Heart right ventricle (tissue), 16 donors: ENCODE data around the gene RPL6. TPM values are rescaled to one million over a fixed set of nuclear protein-coding genes. Genes with fewer than 3 reads are reported as not detected.
"Not testable (repeated sequence)": the region's sequence is repeated elsewhere in the genome, so short reads cannot be mapped to it uniquely, and the experiment has no call there.

ENCODE experiments used
- ATAC-seq, 8 donors: fragments of 200-7000 bp; cut with Tn5 transposase; one replicate each; pipeline ENCODE4 v1.9.1; 2020; ENCODE audit warnings: mild to moderate bottlenecking in 8 of 8, moderate library complexity in 8 of 8, moderate number of reproducible peaks in 1 of 8
- DNase-seq, 2 donors: peaks; one replicate each; pipeline ENCODE4 v3.0.0-alpha.2; 2020
- H3K27ac ChIP-seq, 10 donors: fragments of 200-600 bp; sonication (generic) in 2 of 10; one replicate each; pipeline versions ENCODE4 v1.5.0 to v1.8.0; 2020 to 2022; ENCODE audit warnings: mild to moderate bottlenecking in 3 of 10
- H3K27me3 ChIP-seq, 7 donors: fragments of 200-600 bp; one replicate each; pipeline ENCODE4 v1.8.0; 2021 to 2022; ENCODE audit warnings: mild to moderate bottlenecking in 2 of 7
- H3K36me3 ChIP-seq, 9 donors: fragments of 200-600 bp; sonication (generic) in 1 of 9; one replicate each; pipeline versions ENCODE4 v1.5.0 to v1.8.0; 2020 to 2022; ENCODE audit warnings: mild to moderate bottlenecking in 2 of 9
- H3K4me1 ChIP-seq, 9 donors: fragments of 200-600 bp; sonication (generic) in 1 of 9; one replicate each; pipeline versions ENCODE4 v1.5.0 to v1.8.0; 2020 to 2022; ENCODE audit warnings: mild to moderate bottlenecking in 4 of 9
- H3K4me3 ChIP-seq, 10 donors: fragments of 200-600 bp; sonication (generic) in 2 of 10; one replicate each; pipeline versions ENCODE4 v1.5.0 to v1.8.0; 2020 to 2022; ENCODE audit warnings: mild to moderate bottlenecking in 7 of 10, moderate library complexity in 2 of 10
- H3K9me3 ChIP-seq, 11 donors: fragments of 200-600 bp in 10 of 11; sonication (generic) in 2 of 11; one replicate each; pipeline versions ENCODE4 v1.5.0 to v1.8.0; 2013 to 2022; ENCODE audit warnings: mild to moderate bottlenecking in 2 of 11, control low read depth in 1 of 11, moderate library complexity in 1 of 11
- CTCF ChIP-seq, 9 donors: fragments of 200-600 bp; sonication (generic) in 2 of 9; IDR thresholded peaks; one replicate each; pipeline versions ENCODE4 v1.5.0 to v1.8.0; 2021 to 2022; ENCODE audit warnings: antibody characterized with exemption in 9 of 9, mild to moderate bottlenecking in 5 of 9, moderate library complexity in 1 of 9
- WGBS, 2 donors: extraction: QIAGEN DNeasy Blood & Tissue Kit; methylation state at CpG; one replicate each; pipeline ENCODE4 v1.1.7; 2013; ENCODE audit warnings: inconsistent platforms in 1 of 2; 5-methylcytosine and 5-hydroxymethylcytosine counted together
- intact Hi-C, 10 donors: fragments of 100-400 bp; cut with DNase I; formaldehyde crosslinking; loops; one replicate each; pipeline versions ENCODE4 v1.11.1 to v1.14.2; 2022
- polyA plus RNA-seq, 2 donors: library from polyadenylated mRNA; stranded (reverse); fragments of 200-250 nt; gene quantifications; one replicate each; pipeline ENCODE4 v1.2.3, GENCODE V29; 2013
- total RNA-seq, 10 donors: library from RNA; stranded (reverse); fragmentation: NEBNext Ultra II Directional in 3 of 10; extraction: Animal tissue kit (Norgen Biotek cat#: 25700) in 3 of 10; gene quantifications; one replicate each; pipeline versions ENCODE4 v1.2.1 to v1.2.4, GENCODE V29; 2021 to 2023
- donor health status: Arrhythmogenic right ventricular cardiomyopathy.
- donor health status: ischemic (EF 13 %, LVEDD 7.1; RV severe dilation, severe dysfunction).
- donor health status: healthy with polysubstance abuse.
- donor health status: DM: no; HTN: yes; CAD: no.
- donor health status: DM: no; HTN: no; CAD: no.
- donor health status: ischemic (EF 25% LVEDD 6.9; RV normal size, moderate dysfunction).
- donor health status: ischemic (EF 25% LVEDD 5.7; RV mildly dilated, moderate dysfunction).
- donor health status: healthy.
- donor health status: DM: yes; HTN: yes; CAD: no.
- donor health status: Ischemic cardiomyopathy.
- donor health status: ischemic (EF 35%, LVEDD 5.7; RV mildly dilated, moderate dysfunction).
- donor health status: nonischemic (EF 11% LVEDD 7.7; RV severe dilation, severe dysfunction).
- donor health status: DM: yes; HTN: yes; CAD: no.
- donor health status: PGD.
- donor health status: ischemic (EF 29% LVEDD 5.4; RV normal size, mild dysfunction).
- donor health status: nonischemic (EF 23%, LVEDD 6.1; RV moderate dilation, normal function).

Gene RPL6
- total and polyA plus RNA-seq, 12 donors: 564 to 1,749 (median 624) TPM

- peaks cover 0 to 62% (median 52%) of the 10 kb centered on the region in 9 donors for H3K4me1 ChIP-seq
- peak in 2 of 9 donors; percentile 0 to 13 for TF ChIP-seq CTCF (IDR thresholded peaks at IDR 0.05)
- peak overlapping the region; percentile 95 to 99 (median 98) for H3K27ac ChIP-seq
- no peaks in the 10 kb centered on the region for H3K27me3 ChIP-seq
- intact Hi-C loops: no loop called here
- H3K36me3 ChIP-seq: no peaks in the 10 kb centered on the region
- peak; percentile 63 to 65 for DNase-seq
- H3K4me3 ChIP-seq: peak overlapping the region; percentile 73 to 100 (median 92)
- no peaks in the 10 kb centered on the region for H3K9me3 ChIP-seq
- 5% methylated on average over 31 of the region's 31 CpGs for WGBS, 2 donors
- ATAC-seq: peak; percentile 76 to 89 (median 80)
Observed at GRCh38 chr12:112419297-112420133, 10.1 kb upstream of the RPL6 start.

- DNase-seq (peak; percentile 89 to 91), ATAC-seq (peak; percentile 89 to 97 (median 94))
- WGBS, 2 donors: 1% methylated on average over 63 to 89 of the region's 89 CpGs
- Histone ChIP-seq H3K27ac (peak within 1 kb of the TSS; percentile 95 to 99 (median 98)), H3K4me1 (peaks cover 0 to 54% (median 46%) of the 10 kb centered on the region in 9 donors), H3K4me3 (peak within 1 kb of the TSS; percentile 73 to 100 (median 92)), H3K36me3 (no peaks in the 10 kb centered on the region), H3K27me3 (no peaks in the 10 kb centered on the region), H3K9me3 (no peaks in the 10 kb centered on the region)
- intact Hi-C loops: no loop called here
- TF ChIP-seq CTCF (IDR thresholded peaks at IDR 0.05): peak in 8 of 9 donors; percentile 29 to 61 (median 46)
Observed at GRCh38 chr12:112418608-112419296, 9.3 kb upstream of the RPL6 start, which contains the start of gene PTPN11. Gene PTPN11 (plus strand): TSS chr12:112418947. CDS start chr12:112419112, 165 bp downstream.

- WGBS, 2 donors: 3% methylated on average over 18 of the region's 18 CpGs
- H3K4me1 ChIP-seq: peaks cover 0 to 49% (median 43%) of the 10 kb centered on the region in 9 donors
- DNase-seq: no peak
- H3K9me3 ChIP-seq: no peaks in the 10 kb centered on the region
- H3K27ac ChIP-seq: peak overlapping the region; percentile 95 to 99 (median 98)
- H3K4me3 ChIP-seq: peak overlapping the region; percentile 73 to 100 (median 92)
- intact Hi-C loops: no loop called here
- no peak for ATAC-seq
- H3K36me3 ChIP-seq: no peaks in the 10 kb centered on the region
- no peaks in the 10 kb centered on the region for H3K27me3 ChIP-seq
- TF ChIP-seq CTCF (IDR thresholded peaks at IDR 0.05): no peak
Observed at GRCh38 chr12:112418273-112418607, 8.8 kb upstream of the RPL6 start.

DNA sequence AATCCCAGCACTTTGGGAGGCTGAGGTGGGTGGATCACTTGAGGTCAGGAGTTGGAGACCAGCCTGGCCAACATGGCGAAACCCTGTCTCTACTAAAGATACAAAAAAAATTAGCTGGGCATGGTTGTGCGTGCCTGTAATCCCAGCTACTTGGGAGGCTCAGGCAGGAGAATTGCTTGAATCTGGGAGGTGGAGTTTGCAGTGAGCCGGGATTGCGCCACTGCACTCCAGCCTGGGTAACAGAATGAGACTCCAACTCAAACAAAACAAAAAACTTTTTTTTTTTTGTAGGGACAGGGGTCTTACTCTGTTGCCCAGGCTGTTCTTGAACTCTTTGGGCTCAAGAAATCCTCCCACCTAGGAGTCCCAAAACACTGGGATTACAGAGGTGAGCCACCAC is 6.1 kb upstream of the RPL6 start:
- peaks cover 0 to 24% (median 17%) of the 10 kb centered on the region in 9 donors for H3K4me1 ChIP-seq
- DNase-seq, H3K27me3 ChIP-seq, H3K27ac ChIP-seq, H3K36me3 ChIP-seq, H3K4me3 ChIP-seq, ATAC-seq, H3K9me3 ChIP-seq, intact Hi-C loops: not testable (repeated sequence)
- WGBS, 2 donors: 89% methylated on average over 4 of the region's 4 CpGs
